Measurements from ENCODE around the gene PMS2. TPM values are rescaled to one million over a fixed set of nuclear protein-coding genes. Genes with fewer than 3 reads are reported as not detected.

The PMS2 gene
- total and polyA plus RNA-seq, 10 of the 15 experiments (the other 5 are each of a cell fraction or from before 2014, with no cell fraction given): 3.6 to 25.4 (median 18.0) TPM

GRCh38 chr7:6008668-6009611 lies at the start of gene PMS2, which contains the start of gene AIMP2 (continued):
- TF ChIP-seq CHD1 (IDR thresholded peaks at IDR 0.05; ENCODE audit: low read depth, low read length): no peak
- peak; percentile 80 for TF ChIP-seq KLF5 (IDR thresholded peaks at IDR 0.05; ENCODE audit: partially characterized antibody)
- no peak for TF ChIP-seq RAD51 (IDR thresholded peaks at IDR 0.05)
- TF ChIP-seq ZSCAN29 (IDR thresholded peaks at IDR 0.05): no peak
- peak; percentile 71 for TF ChIP-seq RELA (IDR thresholded peaks at IDR 0.05; ENCODE audit: borderline replicate concordance, partially characterized antibody)
- 0 out of 2 replicates have a peak, but pooled peaks have one; percentile 26 for TF ChIP-seq MTA2 (IDR thresholded peaks at IDR 0.05; ENCODE audit: low read depth)
- TF ChIP-seq POLR2A (IDR thresholded peaks at IDR 0.05; ENCODE audit: low read depth, low read length): peak; percentile 86
- no peak for TF ChIP-seq PAX8 (IDR thresholded peaks at IDR 0.05)
- TF ChIP-seq FOXK2 (IDR thresholded peaks at IDR 0.05): peak; percentile 58
- no peak for TF ChIP-seq JUND (IDR thresholded peaks at IDR 0.05; ENCODE audit: low read depth, low read length)
- no peak for TF ChIP-seq KAT2A (conservative IDR thresholded peaks at IDR 0.05; ENCODE audit: control insufficient read depth, low read depth, low read length)
- TF ChIP-seq BHLHE40 (IDR thresholded peaks at IDR 0.05; ENCODE audit: borderline replicate concordance in 1 of 2, low read depth in 2 of 2, low read length in 1 of 2): peak; percentile 89 to 98
- TF ChIP-seq HSF1 (IDR thresholded peaks at IDR 0.05; ENCODE audit: low read depth, low read length): no peak
- TF ChIP-seq STAT1 (conservative IDR thresholded peaks at IDR 0.05): no peak
- peak; percentile 99 for TF ChIP-seq MYC (IDR thresholded peaks at IDR 0.05; ENCODE audit: insufficient read depth, insufficient read length, insufficient replicate concordance, low read length, severe bottlenecking)
- TF ChIP-seq LARP7 (IDR thresholded peaks at IDR 0.05): peak; percentile 88
- no peak for TF ChIP-seq NR2C2 (IDR thresholded peaks at IDR 0.05; ENCODE audit: borderline replicate concordance, control insufficient read depth, insufficient read length, low read depth)
- no peak for TF ChIP-seq ZNF622 (IDR thresholded peaks at IDR 0.05)
- no peak for TF ChIP-seq CHD4 (IDR thresholded peaks at IDR 0.05)
- TF ChIP-seq BMI1 (IDR thresholded peaks at IDR 0.05; ENCODE audit: borderline replicate concordance): no peak
- peak; percentile 99 for TF ChIP-seq MAX (IDR thresholded peaks at IDR 0.05; ENCODE audit: low read depth, low read length)
- peak; percentile 54 for TF ChIP-seq EED (IDR thresholded peaks at IDR 0.05; ENCODE audit: low read depth)
- TF ChIP-seq PKNOX1 (IDR thresholded peaks at IDR 0.05): peak; percentile 80
- TF ChIP-seq TBL1XR1 (IDR thresholded peaks at IDR 0.05; ENCODE audit: low read depth, low read length): peak; percentile 59; the same call in 1 of the 2 replicates
- 0 out of 2 replicates have a peak, but pooled peaks have one; percentile 32 for TF ChIP-seq CBFB (IDR thresholded peaks at IDR 0.05; ENCODE audit: low read depth)
- no peak for TF ChIP-seq ESRRA (IDR thresholded peaks at IDR 0.05; ENCODE audit: low read length)
- peak; percentile 87 for TF ChIP-seq CHD2 (IDR thresholded peaks at IDR 0.05; ENCODE audit: borderline replicate concordance, low read depth, low read length)
- TF ChIP-seq ATF3 (IDR thresholded peaks at IDR 0.05; ENCODE audit: borderline replicate concordance, extremely low read depth, low read depth, low read length): peak; percentile 38; the same call in 1 of the 2 replicates
- TF ChIP-seq RB1 (IDR thresholded peaks at IDR 0.05; ENCODE audit: borderline replicate concordance): peak; percentile 59; the same call in 1 of the 2 replicates
- TF ChIP-seq RUNX3 (IDR thresholded peaks at IDR 0.05; ENCODE audit: low read length): peak; percentile 28
